Activated CD8-positive, alpha-beta memory T cell treated with anti-CD3 and anti-CD28 coated beads for 1 hour (primary cell): ENCODE measurements around the gene ZFYVE28.
"Not testable (repeated sequence)": the region's sequence is repeated elsewhere in the genome, so short reads cannot be mapped to it uniquely, and the experiment has no call there.

Experiments used
- DNase-seq, 2 donors: peaks; one replicate each; pipeline ENCODE4 v3.0.0-alpha.2; 2020; ENCODE audit warnings: low read depth in 1 of 2; ENCODE audit errors: extremely low read depth in 1 of 2

ZFYVE28 gene

DNA sequence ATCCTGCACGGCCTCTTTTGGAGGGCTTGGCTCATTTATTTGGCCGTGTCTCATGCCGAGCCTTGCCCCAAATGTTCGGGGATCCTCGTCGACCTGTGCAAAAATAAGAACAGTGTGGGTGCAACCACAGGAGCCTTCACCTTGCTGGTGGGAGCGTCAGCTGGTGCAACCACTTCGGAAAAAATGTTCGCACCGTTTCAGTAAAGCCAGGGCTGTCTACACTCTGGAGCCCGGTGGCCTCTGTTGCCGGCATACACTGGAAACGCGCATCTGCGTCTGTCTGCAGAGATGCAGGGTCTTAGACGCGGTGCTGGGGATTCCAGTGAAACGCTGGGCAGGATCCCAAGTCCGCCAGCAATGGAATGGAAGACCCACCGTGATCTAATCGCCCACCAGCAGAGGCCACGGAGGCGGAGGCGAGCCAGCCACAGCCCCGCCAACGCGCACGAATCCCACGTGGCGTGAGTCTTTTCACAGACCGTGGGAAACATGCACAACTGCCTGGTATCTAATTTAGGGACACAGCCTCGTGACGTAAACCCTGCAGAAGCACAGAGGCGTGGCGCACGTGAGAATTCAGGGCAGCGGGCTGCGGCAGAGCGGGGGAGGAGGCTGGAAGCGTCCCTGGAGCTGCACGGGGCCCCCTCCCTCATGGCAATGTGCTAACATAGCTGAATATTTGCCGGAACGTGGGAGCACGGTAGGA, 142.7 kb downstream of the ZFYVE28 start:
- DNase-seq = no peak

- DNase-seq = not testable (repeated sequence)
Observed at GRCh38 chr4:2275044-2275397, 143.4 kb downstream of the ZFYVE28 start.

DNA sequence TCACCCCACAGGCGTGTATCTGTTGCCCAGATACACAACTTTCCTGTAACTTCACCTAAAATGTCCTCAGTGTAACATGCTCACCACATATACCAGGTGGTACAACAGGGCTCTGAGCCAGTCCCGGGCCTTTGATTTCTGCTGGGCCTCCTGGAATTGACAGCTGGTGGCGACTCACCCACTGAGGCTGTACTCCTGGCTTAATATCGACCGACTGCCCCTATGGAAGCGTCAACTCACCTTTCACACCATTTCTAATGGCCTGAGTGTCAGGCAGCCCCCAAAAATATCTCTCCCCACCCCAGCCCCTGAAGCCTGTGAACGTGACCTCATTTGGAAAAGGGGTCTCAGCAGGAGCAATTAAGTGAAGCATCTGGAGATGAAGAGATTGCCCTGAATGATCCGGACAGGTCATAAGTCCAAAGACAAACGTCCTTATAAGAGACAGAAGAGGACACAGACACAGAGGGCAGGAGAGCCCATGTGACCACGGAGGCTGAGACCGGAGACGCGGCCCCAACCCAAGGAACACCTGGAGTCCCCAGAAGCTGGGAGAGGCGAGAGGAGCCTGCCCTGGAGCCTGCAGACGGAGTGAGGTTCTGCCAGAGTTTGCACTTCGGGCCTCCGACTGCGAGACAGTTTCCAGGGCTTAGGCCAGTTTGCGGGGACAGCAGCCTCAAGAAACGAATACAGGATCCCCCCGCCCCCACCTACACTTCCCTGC, 144.0 kb downstream of the ZFYVE28 start:
- no peak for DNase-seq

GRCh38 chr4:2273657-2274319, 144.7 kb downstream of the ZFYVE28 start:
- no peak for DNase-seq

GRCh38 chr4:2273221-2273620, 145.2 kb downstream of the ZFYVE28 start:
- DNase-seq = no peak

DNA sequence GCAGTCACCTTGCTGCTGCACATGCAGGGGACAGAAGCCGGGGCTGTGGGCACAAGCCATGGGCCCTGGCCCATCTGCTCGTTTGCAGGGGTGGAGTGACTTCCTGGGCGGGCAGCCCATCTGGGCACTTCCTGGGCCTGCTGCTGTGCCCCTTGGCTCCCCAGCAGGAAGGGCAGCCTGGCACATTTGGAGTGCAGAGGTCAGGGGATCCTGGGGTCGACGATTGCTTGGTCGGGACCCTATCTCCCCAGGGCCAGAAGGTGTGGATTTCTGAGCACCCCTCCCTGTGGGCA, 145.7 kb downstream of the ZFYVE28 start:
- no peak for DNase-seq

GRCh38 chr4:2272026-2272827, 146.2 kb downstream of the ZFYVE28 start:
- no peak for DNase-seq

DNA sequence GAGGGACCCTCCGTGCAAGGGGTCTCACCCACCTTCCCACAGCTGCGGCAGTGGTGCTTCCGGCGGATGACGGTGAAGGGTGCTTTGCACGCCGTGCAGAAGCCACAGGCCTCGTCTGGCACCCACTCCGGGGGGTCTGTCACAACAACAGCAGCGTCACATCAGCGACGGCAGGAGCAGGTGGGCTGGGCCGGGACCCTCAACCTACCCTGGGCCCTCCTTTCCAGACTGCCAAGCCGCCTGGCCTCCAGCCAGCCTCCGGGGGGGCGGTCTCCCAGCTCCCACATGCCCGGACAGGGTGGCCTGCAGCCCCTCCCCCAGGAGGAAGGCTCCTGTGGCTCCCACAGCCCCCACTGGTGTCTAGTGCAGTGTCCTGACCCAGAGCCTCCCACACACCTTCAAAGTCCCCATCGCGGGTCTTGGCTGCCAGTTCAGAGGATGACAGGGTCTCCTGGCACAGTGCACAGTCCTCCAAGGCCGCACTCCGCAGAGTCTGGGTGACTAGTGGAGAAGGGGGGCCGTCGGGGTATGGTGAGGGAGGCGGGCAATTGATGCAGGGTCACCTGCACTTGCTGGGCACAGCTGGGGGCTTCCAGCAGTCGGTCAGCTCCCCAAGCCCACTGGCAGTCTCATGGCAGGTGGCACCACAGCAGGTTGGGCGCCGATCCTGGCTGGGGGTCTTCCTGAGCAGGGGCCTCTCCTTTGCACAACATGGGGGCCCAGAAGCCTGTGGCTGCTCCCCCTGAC, 147.0 kb downstream of the ZFYVE28 start:
- no peak for DNase-seq

- DNase-seq = no peak
Observed at GRCh38 chr4:2270341-2271165, 147.9 kb downstream of the ZFYVE28 start.

GRCh38 chr4:2269618-2270163, 148.8 kb downstream of the ZFYVE28 start:
- DNase-seq = no peak

DNA sequence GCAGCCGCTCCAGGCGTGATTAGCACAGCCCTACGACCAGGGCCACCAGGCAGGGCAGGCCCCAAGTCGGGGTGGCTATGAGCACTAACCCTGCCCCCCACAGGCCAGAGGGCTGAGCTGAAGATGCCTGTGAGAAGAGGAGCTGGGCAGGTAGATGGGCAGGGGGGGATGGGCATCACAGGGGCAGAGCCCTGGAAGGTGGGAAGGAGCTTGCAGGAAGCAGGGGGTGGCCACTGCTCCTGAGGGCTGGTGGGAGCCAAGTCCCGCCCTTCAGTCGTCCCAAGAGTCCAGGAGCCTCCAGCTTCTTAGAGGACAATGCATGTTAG, 149.3 kb downstream of the ZFYVE28 start:
- no peak for DNase-seq

DNA sequence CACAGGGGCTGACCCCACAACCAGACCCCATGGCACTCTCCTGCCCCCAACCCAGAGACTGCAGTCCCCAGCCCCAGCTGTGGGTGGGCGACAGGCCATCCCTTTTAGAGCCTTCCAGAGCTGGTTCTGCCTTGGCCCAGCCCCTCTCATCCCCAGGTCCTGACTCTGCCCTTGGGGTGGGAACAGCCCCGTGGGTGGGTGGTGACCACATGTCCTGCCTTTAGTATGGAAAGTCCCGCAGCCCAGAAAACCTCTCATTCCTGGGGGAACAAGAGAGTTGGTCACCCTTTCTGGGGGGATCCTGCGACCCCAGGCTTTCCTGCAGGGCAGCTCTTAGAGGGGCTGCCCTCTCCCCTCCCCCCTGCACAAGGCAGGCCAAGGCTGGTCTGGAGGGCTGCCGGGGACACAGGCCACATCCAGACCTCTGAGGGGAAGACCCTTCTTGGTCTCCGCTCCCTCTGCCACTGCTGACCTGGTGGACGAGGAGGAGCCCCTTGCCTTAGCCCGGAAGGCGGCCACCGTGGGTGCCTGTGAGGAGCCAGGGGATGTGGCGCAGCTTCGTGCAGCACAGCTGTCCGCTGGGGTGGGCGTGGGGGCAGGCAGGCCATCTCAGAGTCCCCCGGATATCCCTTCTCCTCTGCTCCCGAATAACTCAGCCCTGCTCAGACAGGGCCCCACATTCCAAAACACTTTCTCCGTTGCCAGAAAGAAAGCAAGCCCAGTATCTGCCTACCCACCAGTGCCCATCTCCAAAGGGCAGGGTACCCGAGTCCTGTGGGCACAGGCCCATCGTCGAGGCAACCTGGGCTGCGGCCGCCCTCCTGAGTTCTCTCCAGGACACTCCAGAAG, 149.9 kb downstream of the ZFYVE28 start:
- DNase-seq = no peak

DNA sequence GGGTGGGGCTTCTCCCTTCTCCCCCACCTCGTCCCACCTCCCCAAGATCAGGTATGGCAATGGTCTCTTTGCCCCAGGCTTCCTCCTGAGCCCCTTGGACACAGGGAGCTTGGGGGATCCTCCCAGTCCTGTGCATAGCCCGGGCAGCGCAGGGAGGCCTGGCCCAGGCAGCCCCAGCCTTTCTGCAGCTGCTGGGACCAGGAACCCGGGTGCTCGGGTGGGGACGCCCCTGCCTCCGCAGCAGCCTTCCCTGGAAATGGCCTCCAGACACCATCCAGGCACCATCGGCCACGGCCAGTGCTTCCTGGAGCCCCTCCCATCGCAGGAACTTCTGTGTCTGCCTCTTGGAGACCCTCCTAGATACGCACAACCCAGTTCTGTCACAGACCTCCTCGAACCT, 150.6 kb downstream of the ZFYVE28 start:
- DNase-seq = no peak

DNA sequence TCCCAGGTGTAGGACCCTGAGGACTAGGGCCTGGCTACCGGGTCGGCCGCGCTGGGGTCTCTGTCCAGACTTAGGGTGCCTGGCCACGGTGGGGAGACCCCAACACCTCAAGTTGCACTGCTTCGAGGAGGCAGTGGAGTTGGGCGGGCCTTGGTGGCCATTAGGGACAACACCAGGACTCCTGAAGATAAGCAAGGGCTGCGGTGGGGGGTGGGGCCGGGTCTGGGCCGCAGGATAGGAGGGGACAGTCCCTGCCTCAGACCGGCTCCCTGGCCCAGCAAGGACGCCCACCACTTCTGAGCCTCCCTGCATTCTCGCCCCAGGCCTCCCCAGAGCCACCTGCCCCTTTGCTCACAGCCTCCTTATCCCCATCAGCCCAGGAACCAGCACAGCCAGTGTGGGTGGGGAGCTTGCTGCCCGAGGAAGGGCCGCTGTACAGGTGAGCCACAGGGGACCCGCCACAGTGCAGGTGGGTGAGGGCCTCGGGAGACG, 151.1 kb downstream of the ZFYVE28 start:
- DNase-seq = no peak

- no peak for DNase-seq
Observed at GRCh38 chr4:2266821-2267220, 151.6 kb downstream of the ZFYVE28 start.

- no peak for DNase-seq
Observed at GRCh38 chr4:2266181-2266580, 152.3 kb downstream of the ZFYVE28 start.

DNA sequence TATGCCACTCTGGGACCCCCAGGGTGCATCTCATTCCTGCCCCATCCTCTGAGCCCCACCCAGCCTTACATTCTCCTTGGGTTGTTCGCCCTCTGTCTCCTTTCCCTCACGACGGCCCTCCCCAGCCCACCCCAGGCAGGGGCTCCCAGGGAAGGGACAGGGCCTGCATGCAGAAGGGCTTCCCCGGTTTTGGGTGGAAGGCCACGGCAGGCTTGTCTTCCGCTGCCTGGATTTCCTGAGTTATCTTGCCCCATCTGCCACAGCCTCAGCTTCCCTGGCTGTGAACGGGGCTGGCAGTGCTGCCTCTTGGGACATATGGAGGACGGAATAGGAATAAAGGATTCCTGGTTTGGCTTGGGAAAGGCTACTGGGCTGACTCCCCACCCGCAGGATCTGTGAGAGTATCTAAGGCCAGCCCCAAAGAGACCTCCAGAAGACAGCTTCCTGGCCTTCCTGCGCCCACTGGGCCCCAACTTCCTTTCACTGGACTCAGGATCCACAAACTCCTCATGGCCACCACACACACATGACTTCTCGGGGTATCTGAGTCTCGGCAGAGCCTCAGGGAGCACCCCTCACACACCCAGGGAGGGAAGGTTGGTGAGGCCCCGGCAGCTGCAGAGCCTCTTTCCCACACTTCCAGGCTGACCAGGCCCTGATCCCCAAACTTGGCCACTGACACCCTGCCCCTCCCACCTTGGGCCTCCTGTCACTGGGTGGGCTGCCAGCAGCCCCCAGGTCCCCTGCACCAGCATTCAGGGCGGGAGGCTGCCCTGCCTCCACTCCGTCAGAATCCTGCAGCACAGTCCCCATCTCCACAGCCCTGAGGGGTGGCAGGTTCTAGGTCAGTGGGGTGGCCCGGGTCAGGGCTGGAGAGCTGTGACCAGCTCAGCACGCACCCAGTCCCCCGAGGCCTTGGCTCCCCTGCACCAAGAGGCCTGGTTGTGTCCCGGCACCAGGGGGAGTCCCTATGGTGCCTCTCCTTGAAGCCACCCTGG, 153.0 kb downstream of the ZFYVE28 start:
- no peak for DNase-seq
